GM10266 (cell line): ENCODE measurements around the gene TBX6.

Experiments used
- DNase-seq: peaks from one replicate; pipeline ENCODE4 v3.0.0; 2012; ENCODE audit errors: extremely low spot score
- TF ChIP-seq, protein P1 (sequence below): IDR thresholded peaks from 2 replicates; pipeline ENCODE4 v1.5.1; 2012; ENCODE audit warnings: mild to moderate bottlenecking, low read depth; ENCODE audit not compliant: control insufficient read depth, insufficient read depth; ENCODE audit errors: missing control alignments

Gene TBX6

GRCh38 chr16:30076276-30076791, 15.4 kb downstream of the TBX6 start:
- DNase-seq, result no peak
- TF ChIP-seq, protein P1, sequence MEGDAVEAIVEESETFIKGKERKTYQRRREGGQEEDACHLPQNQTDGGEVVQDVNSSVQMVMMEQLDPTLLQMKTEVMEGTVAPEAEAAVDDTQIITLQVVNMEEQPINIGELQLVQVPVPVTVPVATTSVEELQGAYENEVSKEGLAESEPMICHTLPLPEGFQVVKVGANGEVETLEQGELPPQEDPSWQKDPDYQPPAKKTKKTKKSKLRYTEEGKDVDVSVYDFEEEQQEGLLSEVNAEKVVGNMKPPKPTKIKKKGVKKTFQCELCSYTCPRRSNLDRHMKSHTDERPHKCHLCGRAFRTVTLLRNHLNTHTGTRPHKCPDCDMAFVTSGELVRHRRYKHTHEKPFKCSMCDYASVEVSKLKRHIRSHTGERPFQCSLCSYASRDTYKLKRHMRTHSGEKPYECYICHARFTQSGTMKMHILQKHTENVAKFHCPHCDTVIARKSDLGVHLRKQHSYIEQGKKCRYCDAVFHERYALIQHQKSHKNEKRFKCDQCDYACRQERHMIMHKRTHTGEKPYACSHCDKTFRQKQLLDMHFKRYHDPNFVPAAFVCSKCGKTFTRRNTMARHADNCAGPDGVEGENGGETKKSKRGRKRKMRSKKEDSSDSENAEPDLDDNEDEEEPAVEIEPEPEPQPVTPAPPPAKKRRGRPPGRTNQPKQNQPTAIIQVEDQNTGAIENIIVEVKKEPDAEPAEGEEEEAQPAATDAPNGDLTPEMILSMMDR, result no peak

GRCh38 chr16:30075503-30076275, 16.0 kb downstream of the TBX6 start, which contains the start of gene PPP4C:
Gene PPP4C (plus strand): TSS chr16:30075994. CDS start chr16:30076378, 384 bp downstream.
- TF ChIP-seq, protein P1, result no peak
- peak; percentile 94 for DNase-seq

- no peak for DNase-seq
- TF ChIP-seq, protein P1, result no peak
Measured at GRCh38 chr16:30070490-30070889, 21.2 kb downstream of the TBX6 start.

GRCh38 chr16:30069611-30070462, 21.9 kb downstream of the TBX6 start:
- no peak for DNase-seq
- TF ChIP-seq, protein P1, result no peak

DNA sequence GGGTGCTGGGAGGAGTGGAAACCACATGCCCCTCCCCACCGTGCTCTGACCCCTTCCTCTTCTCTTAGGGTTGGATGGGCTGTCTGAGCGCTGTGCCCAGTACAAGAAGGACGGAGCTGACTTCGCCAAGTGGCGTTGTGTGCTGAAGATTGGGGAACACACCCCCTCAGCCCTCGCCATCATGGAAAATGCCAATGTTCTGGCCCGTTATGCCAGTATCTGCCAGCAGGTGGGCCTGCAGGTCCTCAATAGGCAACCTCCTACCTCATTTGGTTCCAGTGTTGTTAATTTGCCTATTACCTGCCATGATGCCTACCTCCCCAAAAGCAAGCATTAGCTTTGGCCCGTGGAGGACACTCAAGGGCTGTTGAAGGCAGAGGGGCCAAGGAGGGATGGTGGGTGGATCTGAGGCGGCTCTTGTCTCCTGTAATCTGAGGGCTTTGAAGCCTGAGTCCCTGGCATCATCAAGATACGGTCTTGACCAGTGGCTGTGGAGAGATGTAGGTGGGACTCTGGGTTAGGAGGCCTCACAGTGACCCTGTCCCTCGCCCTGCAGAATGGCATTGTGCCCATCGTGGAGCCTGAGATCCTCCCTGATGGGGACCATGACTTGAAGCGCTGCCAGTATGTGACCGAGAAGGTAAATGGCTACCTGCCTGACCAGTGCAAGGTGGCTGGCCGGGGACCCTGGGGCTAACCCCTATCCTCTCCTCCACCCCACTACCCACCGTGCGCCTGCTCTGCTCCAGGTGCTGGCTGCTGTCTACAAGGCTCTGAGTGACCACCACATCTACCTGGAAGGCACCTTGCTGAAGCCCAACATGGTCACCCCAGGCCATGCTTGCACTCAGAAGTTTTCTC, 22.7 kb downstream of the TBX6 start:
- DNase-seq, result no peak
- TF ChIP-seq, protein P1, result peak; percentile 15

- TF ChIP-seq, protein P1, result no peak
- no peak for DNase-seq
Measured at GRCh38 chr16:30068333-30068732, 23.4 kb downstream of the TBX6 start.
